K562 (cell line): ENCODE measurements around the gene DDT. TPM values are rescaled to one million over a fixed set of nuclear protein-coding genes. Genes with fewer than 3 reads are reported as not detected.

Experiments
- DNMT1 ChIP-seq: fragments of 450-650 bp; IDR thresholded peaks from 2 replicates; pipeline ENCODE4 v1.6.1; 2016; ENCODE audit warnings: antibody characterized with exemption, mild to moderate bottlenecking
- ELK1 ChIP-seq: sonication (generic); formaldehyde crosslinking; IDR thresholded peaks from 2 replicates; pipeline ENCODE4 v1.8.1; 2022; ENCODE audit warnings: missing genetic modification reagents
- FOXP4 ChIP-seq: sonication (generic); formaldehyde crosslinking; IDR thresholded peaks from 2 replicates; pipeline ENCODE4 v1.8.0; 2022; ENCODE audit warnings: mild to moderate bottlenecking, missing genetic modification reagents, borderline replicate concordance
- HDAC2 ChIP-seq: fragments of 450-650 bp; IDR thresholded peaks from 2 replicates; pipeline ENCODE4 v1.6.1; 2016; ENCODE audit warnings: mild to moderate bottlenecking
- JUN ChIP-seq, 2 experiments: sonication (generic) in 1 of 2; formaldehyde crosslinking in 1 of 2; IDR thresholded peaks; 2 replicates each; pipeline versions ENCODE4 v1.6.1 to v1.8.0; 2012 to 2022; ENCODE audit warnings: borderline replicate concordance in 2 of 2, mild to moderate bottlenecking in 2 of 2, improper control_type of control experiment in 1 of 2, low read depth in 1 of 2, low read length in 1 of 2, missing genetic modification reagents in 1 of 2
- MIER1 ChIP-seq: fragments of 450-650 bp; IDR thresholded peaks from 2 replicates; pipeline ENCODE4 v1.6.1; 2016; ENCODE audit warnings: antibody characterized with exemption, mild to moderate bottlenecking, low read depth
- PKNOX1 ChIP-seq: fragments of 450-650 bp; IDR thresholded peaks from 2 replicates; pipeline ENCODE4 v1.6.1; 2016
- POLR2G ChIP-seq: fragments of 200-400 bp; formaldehyde crosslinking; IDR thresholded peaks from 2 replicates; pipeline ENCODE4 v1.6.1; 2017; ENCODE audit warnings: low read depth, mild to moderate bottlenecking, antibody characterized with exemption, low read length, moderate library complexity
- RBFOX2 ChIP-seq: fragments of 200-400 bp; formaldehyde crosslinking; IDR thresholded peaks from 2 replicates; pipeline ENCODE4 v1.6.1; 2017; ENCODE audit warnings: low read depth, mild to moderate bottlenecking, low read length, moderate library complexity
- SRSF3 ChIP-seq: fragments of 200-400 bp; formaldehyde crosslinking; IDR thresholded peaks from 2 replicates; pipeline ENCODE4 v1.6.1; 2016; ENCODE audit warnings: mild to moderate bottlenecking, low read length, moderate library complexity; ENCODE audit not compliant: insufficient read depth
- TAF1 ChIP-seq: IDR thresholded peaks from 2 replicates; pipeline ENCODE4 v1.6.1; 2011; ENCODE audit warnings: mild to moderate bottlenecking, low read length, moderate library complexity; ENCODE audit not compliant: insufficient read depth, control insufficient read depth, severe bottlenecking; ENCODE audit errors: extremely low read depth
- TCF3 ChIP-seq: sonication (generic); formaldehyde crosslinking; IDR thresholded peaks from 2 replicates; pipeline ENCODE4 v1.4.0; 2020; ENCODE audit warnings: mild to moderate bottlenecking, missing genetic modification reagents
- TEAD4 ChIP-seq, 2 experiments: sonication (generic) in 1 of 2; formaldehyde crosslinking in 1 of 2; IDR thresholded peaks; 2 replicates each; pipeline versions ENCODE4 v1.6.1 to v1.8.0; 2012 to 2022; ENCODE audit warnings: borderline replicate concordance in 1 of 2, inconsistent platforms in 1 of 2, low read length in 1 of 2, mild to moderate bottlenecking in 1 of 2, missing genetic modification reagents in 1 of 2
- ZBTB43 ChIP-seq: sonication (generic); formaldehyde crosslinking; IDR thresholded peaks from 2 replicates; pipeline ENCODE4 v1.8.0; 2023; ENCODE audit warnings: mild to moderate bottlenecking, missing genetic modification reagents
- polyA plus RNA-seq, 8 experiments: library from polyadenylated mRNA; depleted of rRNA in 4 of 8; stranded (reverse) in 5 of 8; unstranded in 3 of 8; fragments of >200 nt; fragmentation: Nextera tagmentation in 2 of 8; fragmentation: Illumina TruSeq in 1 of 8; extraction: Ambion mirVana in 2 of 8; extraction: Trizol in 1 of 8; gene quantifications; 2 replicates each; pipeline versions ENCODE4 v1.2.1 to v1.2.3, GENCODE V29; 2011 to 2014; ENCODE audit warnings: inconsistent platforms in 1 of 8, missing spikeins in 1 of 8
- total RNA-seq, 7 experiments: library from RNA; depleted of rRNA in 6 of 7; stranded (reverse); fragments of >200 nt in 6 of 7; fragmentation: Illumina TruSeq in 2 of 7; extraction: Trizol in 2 of 7; gene quantifications; 2 replicates each; pipeline versions ENCODE4 v1.2.1 to v1.2.3, GENCODE V29; 2011 to 2021; ENCODE audit warnings: low replicate concordance in 1 of 7

The DDT gene
- total and polyA plus RNA-seq, 9 of the 15 experiments (the other 6 are each of a cell fraction or from before 2014, with no cell fraction given): 24.0 to 209 (median 63.2) TPM

GRCh38 chr22:23970816-23971486 lies 3.3 kb downstream of the DDT start (continued):
- TF ChIP-seq TEAD4 (IDR thresholded peaks at IDR 0.05; ENCODE audit: low read length): peak; percentile 44; the same call in 1 of the 2 replicates
- no peak for TF ChIP-seq TEAD4 (CRISPR knock-in tag; IDR thresholded peaks at IDR 0.05; ENCODE audit: borderline replicate concordance)
- TF ChIP-seq TAF1: no peak
- TF ChIP-seq ELK1: no peak
- no peak for TF ChIP-seq ZBTB43 (CRISPR knock-in tag)
- TF ChIP-seq FOXP4 (CRISPR knock-in tag): no peak
- TF ChIP-seq RBFOX2: 0 out of 2 replicates have a peak, but pooled peaks have one; percentile 26
- TF ChIP-seq DNMT1: no peak
- no peak for TF ChIP-seq SRSF3
- no peak for TF ChIP-seq HDAC2
- TF ChIP-seq PKNOX1: no peak
- TF ChIP-seq POLR2G: peak; percentile 29; the same call in 1 of the 2 replicates
- TF ChIP-seq TCF3 (CRISPR knock-in tag): peak; percentile 36
- no peak for TF ChIP-seq JUN (IDR thresholded peaks at IDR 0.05; ENCODE audit: borderline replicate concordance, low read depth, low read length)
- no peak for TF ChIP-seq JUN (CRISPR knock-in tag; IDR thresholded peaks at IDR 0.05; ENCODE audit: borderline replicate concordance)
- TF ChIP-seq MIER1: no peak
